Ovary (tissue), 9 donors: Measurements from ENCODE around the gene PKP1. TPM values are rescaled to one million over a fixed set of nuclear protein-coding genes. Genes with fewer than 3 reads are reported as not detected.

ENCODE experiments used
- DNase-seq, 5 donors: peaks; one replicate each; pipeline ENCODE4 v3.0.0-alpha.2; 2019 to 2020
- H3K27ac ChIP-seq, 2 donors: fragments of 200-600 bp; one replicate each; pipeline versions ENCODE4 v1.5.1 to v1.8.0; 2019 to 2022
- H3K27me3 ChIP-seq: fragments of 200-600 bp; one replicate; pipeline ENCODE4 v1.8.0; 2022
- H3K36me3 ChIP-seq: fragments of 200-600 bp; sonication (generic); one replicate; pipeline ENCODE4 v1.5.1; 2019
- H3K4me1 ChIP-seq: one replicate; pipeline ENCODE4 v1.8.1; 2013; ENCODE audit warnings: mild to moderate bottlenecking, moderate library complexity; ENCODE audit not compliant: insufficient read depth
- H3K4me3 ChIP-seq: fragments of 200-600 bp; sonication (generic); one replicate; pipeline ENCODE4 v1.5.1; 2017
- H3K9me3 ChIP-seq, 2 donors: fragments of 200-600 bp in 1 of 2; sonication (generic) in 1 of 2; one replicate each; pipeline versions ENCODE4 v1.5.1 to v1.8.1; 2013 to 2019; ENCODE audit warnings: mild to moderate bottlenecking in 1 of 2, moderate library complexity in 1 of 2
- EP300 ChIP-seq: sonication (generic); formaldehyde crosslinking; IDR thresholded peaks from one replicate; pipeline ENCODE4 v1.6.1; 2017; ENCODE audit warnings: antibody characterized with exemption
- POLR2A ChIP-seq: fragments of 450-650 bp; IDR thresholded peaks from one replicate; pipeline ENCODE4 v1.6.1; 2017; ENCODE audit warnings: antibody characterized with exemption, mild to moderate bottlenecking, moderate library complexity
- WGBS, 3 donors: extraction: QIAGEN DNeasy Blood & Tissue Kit in 1 of 3; methylation state at CpG; one replicate each; pipeline versions ENCODE4 v1.1.5 to v1.1.7; 2013 to 2017; 5-methylcytosine and 5-hydroxymethylcytosine counted together
- intact Hi-C, 4 donors: fragments of 100-400 bp; cut with DNase I; formaldehyde crosslinking; loops; one replicate each; pipeline versions ENCODE4 v1.11.0 to v1.15.1; 2022 to 2023
- polyA plus RNA-seq, 2 donors: library from polyadenylated mRNA; stranded (reverse); fragments of 200-250 nt in 1 of 2; fragments of 350-450 nt in 1 of 2; fragmentation: Illumina TruSeq in 1 of 2; extraction: RNeasy Lipid Tissue Mini Kit (QIAGEN cat#74804) in 1 of 2; gene quantifications; one replicate each; pipeline ENCODE4 v1.2.3, GENCODE V29; 2013 to 2014
- total RNA-seq, 7 donors: library from RNA; depleted of rRNA in 2 of 7; stranded (reverse); fragments of >200 nt in 2 of 7; fragmentation: NEBNext Ultra II Directional in 3 of 7; extraction: Animal tissue kit (Norgen Biotek cat#: 25700) in 3 of 7; gene quantifications; one replicate each; pipeline versions ENCODE4 v1.1.0 to v1.2.4, GENCODE V29; 2016 to 2023
- TF ChIP-seq, protein P1 (sequence below), 3 donors: fragments of 450-650 bp in 2 of 3; fragments of 200-600 bp in 1 of 3; IDR thresholded peaks; one replicate each; pipeline versions ENCODE4 v1.5.1 to v1.8.0; 2016 to 2022; ENCODE audit warnings: antibody characterized with exemption in 3 of 3, mild to moderate bottlenecking in 1 of 3
- donor health status: DM: no; HTN: no; CAD: no; lungs with moderate emphysema.
- donor health status: DM: no; HTN: no; CAD: no.
- donor health status: Bipolar disorder and iron deficiency.
- donor health status: DM: yes; HTN: yes; CAD: no.
- donor health status: DM: no; HTN: no; CAD: no.
- donor health status: DM: yes; HTN: yes; CAD: no.

PKP1 gene
- total and polyA plus RNA-seq, 9 donors, result 0.05 to 0.48 (median 0.18) TPM; not detected in 2

DNA sequence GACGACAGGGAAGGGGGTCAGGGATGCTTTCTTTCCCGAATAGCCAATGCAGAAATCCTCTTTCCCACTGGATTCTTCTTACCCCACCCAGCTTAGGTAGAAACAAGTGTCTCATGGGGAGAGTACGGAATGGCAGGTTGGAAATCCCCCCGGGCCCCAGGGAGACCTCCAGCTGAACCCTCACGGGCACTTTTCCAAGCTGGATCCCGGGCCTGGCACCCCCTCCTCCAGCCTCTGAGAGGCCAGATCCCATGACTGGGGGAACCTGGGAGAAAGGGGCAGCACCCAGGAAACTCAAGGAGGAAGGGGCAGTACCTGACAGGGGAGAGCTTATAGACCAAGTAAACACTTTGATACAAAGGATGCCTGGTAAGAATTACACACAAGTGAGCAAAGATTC lies 1.3 kb downstream of the PKP1 start:
- Histone ChIP-seq H3K36me3 (no peaks in the 10 kb centered on the region), H3K27ac (no peak overlapping the region), H3K4me3 (no peak overlapping the region), H3K27me3 (no peaks in the 10 kb centered on the region), H3K9me3 (no peaks in the 10 kb centered on the region), H3K4me1 (no peaks in the 10 kb centered on the region)
- WGBS, 3 donors, result 64 to 74% (median 69%) methylated on average over 6 of the region's 6 CpGs
- TF ChIP-seq EP300 (no peak), POLR2A (no peak)
- TF ChIP-seq, protein P1, sequence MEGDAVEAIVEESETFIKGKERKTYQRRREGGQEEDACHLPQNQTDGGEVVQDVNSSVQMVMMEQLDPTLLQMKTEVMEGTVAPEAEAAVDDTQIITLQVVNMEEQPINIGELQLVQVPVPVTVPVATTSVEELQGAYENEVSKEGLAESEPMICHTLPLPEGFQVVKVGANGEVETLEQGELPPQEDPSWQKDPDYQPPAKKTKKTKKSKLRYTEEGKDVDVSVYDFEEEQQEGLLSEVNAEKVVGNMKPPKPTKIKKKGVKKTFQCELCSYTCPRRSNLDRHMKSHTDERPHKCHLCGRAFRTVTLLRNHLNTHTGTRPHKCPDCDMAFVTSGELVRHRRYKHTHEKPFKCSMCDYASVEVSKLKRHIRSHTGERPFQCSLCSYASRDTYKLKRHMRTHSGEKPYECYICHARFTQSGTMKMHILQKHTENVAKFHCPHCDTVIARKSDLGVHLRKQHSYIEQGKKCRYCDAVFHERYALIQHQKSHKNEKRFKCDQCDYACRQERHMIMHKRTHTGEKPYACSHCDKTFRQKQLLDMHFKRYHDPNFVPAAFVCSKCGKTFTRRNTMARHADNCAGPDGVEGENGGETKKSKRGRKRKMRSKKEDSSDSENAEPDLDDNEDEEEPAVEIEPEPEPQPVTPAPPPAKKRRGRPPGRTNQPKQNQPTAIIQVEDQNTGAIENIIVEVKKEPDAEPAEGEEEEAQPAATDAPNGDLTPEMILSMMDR (IDR thresholded peaks at IDR 0.05), result no peak
- intact Hi-C loops, result no loop called here
- DNase-seq, result no peak

DNA sequence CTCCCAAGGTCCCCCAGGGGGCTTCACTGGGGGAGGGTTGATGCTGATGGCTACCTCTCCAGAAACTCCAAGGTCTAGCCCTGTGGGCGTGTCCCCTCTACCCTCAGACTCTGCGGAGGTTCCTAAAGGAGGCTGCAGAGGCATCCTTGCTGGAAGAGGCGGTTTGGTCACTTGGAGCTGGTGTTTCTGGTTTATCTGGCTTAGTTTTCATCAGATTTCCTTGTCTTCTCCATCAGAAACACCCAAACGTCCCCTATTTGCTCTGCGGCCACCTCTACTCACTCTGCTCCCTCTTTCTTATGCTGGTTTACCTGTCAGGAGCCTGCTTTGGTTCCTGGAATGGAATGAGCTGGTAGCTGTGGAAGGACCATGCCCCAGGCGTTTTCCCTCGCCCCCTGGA lies 2.5 kb downstream of the PKP1 start:
- H3K27me3 ChIP-seq, result no peaks in the 10 kb centered on the region
- 77 to 84% (median 78%) methylated on average over 7 of the region's 7 CpGs for WGBS, 3 donors
- H3K4me1 ChIP-seq, result no peaks in the 10 kb centered on the region
- TF ChIP-seq, protein P1 (IDR thresholded peaks at IDR 0.05), result no peak
- TF ChIP-seq EP300, result no peak
- TF ChIP-seq POLR2A, result no peak
- no peak overlapping the region for H3K4me3 ChIP-seq
- intact Hi-C loops, result no loop called here
- H3K27ac ChIP-seq, result no peak overlapping the region
- DNase-seq, result no peak
- no peaks in the 10 kb centered on the region for H3K9me3 ChIP-seq
- H3K36me3 ChIP-seq, result no peaks in the 10 kb centered on the region

DNA sequence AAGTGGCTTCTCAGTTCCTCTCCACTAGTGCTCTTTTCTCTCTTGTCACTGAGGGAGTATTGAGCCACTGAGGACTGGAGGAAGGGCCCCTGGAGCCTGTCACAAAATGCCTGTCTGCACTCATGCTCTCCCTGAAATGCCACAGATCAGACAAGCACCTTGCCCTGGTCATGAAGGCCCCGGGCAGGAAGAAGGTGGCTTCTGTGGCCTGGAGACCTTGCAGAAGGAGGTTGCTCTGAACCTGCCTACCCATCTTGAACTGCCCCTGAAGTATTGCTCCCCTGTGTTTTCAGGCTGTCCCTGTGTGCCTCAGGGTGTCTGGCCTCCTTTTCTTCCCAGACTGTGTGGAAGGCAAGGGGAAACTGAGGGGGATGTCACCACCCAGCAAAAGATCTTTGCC lies 3.1 kb downstream of the PKP1 start:
- Histone ChIP-seq H3K36me3 (no peaks in the 10 kb centered on the region), H3K27me3 (no peaks in the 10 kb centered on the region), H3K9me3 (no peaks in the 10 kb centered on the region), H3K4me1 (no peaks in the 10 kb centered on the region), H3K27ac (no peak overlapping the region), H3K4me3 (no peak overlapping the region)
- TF ChIP-seq, protein P1 (IDR thresholded peaks at IDR 0.05), result no peak
- TF ChIP-seq POLR2A (no peak), EP300 (no peak)
- DNase-seq, result no peak
- 84 to 100% (median 89%) methylated on average over 1 of the region's 1 CpG for whole genome bisulfite sequencing, 3 donors
- intact Hi-C loops, result no loop called here

DNA sequence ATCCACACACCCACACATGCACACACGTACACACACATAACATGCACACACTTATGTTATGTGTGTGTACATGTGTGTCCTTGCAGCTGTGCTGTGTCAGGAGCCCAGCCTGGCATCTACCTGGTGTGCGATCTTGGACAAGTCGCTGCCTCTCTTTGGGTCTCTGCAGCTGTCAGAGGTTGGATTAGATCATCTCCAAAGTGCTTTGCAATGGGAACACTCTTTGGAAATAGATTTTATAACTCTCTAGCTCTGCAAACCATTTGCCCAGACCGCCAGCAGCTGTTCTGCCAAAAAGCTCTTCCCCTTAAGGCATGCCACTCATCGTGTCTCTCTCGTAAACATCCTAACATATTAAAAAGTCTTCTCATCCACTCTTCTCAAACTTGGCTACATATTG lies 4.7 kb downstream of the PKP1 start:
- intact Hi-C loops, result no loop called here
- DNase-seq, result no peak
- no peaks in the 10 kb centered on the region for H3K36me3 ChIP-seq
- no peaks in the 10 kb centered on the region for H3K4me1 ChIP-seq
- TF ChIP-seq POLR2A (no peak), EP300 (no peak)
- TF ChIP-seq, protein P1 (IDR thresholded peaks at IDR 0.05), result no peak
- no peak overlapping the region for H3K4me3 ChIP-seq
- no peak overlapping the region for H3K27ac ChIP-seq
- 87 to 88% (median 88%) methylated on average over 6 of the region's 6 CpGs for WGBS, 3 donors
- no peaks in the 10 kb centered on the region for H3K9me3 ChIP-seq
- no peaks in the 10 kb centered on the region for H3K27me3 ChIP-seq

DNA sequence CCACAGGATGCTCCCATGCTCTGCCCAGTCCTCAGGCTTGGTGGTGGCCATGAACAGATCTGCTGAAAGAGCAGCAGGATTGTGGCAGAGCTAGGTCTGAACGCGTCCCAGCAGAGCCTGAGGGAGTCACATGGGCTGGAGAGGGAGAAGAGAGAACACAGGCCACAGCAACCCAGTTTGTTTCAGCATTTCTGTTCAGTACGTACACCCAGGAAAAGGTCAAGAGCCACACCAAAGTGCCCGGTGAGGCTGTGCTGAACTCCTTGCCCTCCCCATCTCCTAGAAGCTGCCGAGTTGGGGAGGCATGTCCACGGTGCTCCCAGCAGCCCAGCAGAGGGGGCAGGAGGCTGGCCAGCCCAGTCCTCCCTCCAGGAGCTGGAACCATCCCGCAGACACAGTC lies 5.5 kb downstream of the PKP1 start:
- no peaks in the 10 kb centered on the region for H3K36me3 ChIP-seq
- no peak for TF ChIP-seq EP300
- TF ChIP-seq POLR2A, result no peak
- TF ChIP-seq, protein P1 (IDR thresholded peaks at IDR 0.05), result no peak
- no peak for DNase-seq
- no peaks in the 10 kb centered on the region for H3K27me3 ChIP-seq
- intact Hi-C loops, result no loop called here
- H3K4me3 ChIP-seq, result no peak overlapping the region
- H3K4me1 ChIP-seq, result no peaks in the 10 kb centered on the region
- WGBS, 3 donors, result 49 to 61% (median 60%) methylated on average over 7 of the region's 7 CpGs
- no peaks in the 10 kb centered on the region for H3K9me3 ChIP-seq
- H3K27ac ChIP-seq, result no peak overlapping the region
